ENCODE data around the gene LYPD1.

Gene LYPD1

DNA sequence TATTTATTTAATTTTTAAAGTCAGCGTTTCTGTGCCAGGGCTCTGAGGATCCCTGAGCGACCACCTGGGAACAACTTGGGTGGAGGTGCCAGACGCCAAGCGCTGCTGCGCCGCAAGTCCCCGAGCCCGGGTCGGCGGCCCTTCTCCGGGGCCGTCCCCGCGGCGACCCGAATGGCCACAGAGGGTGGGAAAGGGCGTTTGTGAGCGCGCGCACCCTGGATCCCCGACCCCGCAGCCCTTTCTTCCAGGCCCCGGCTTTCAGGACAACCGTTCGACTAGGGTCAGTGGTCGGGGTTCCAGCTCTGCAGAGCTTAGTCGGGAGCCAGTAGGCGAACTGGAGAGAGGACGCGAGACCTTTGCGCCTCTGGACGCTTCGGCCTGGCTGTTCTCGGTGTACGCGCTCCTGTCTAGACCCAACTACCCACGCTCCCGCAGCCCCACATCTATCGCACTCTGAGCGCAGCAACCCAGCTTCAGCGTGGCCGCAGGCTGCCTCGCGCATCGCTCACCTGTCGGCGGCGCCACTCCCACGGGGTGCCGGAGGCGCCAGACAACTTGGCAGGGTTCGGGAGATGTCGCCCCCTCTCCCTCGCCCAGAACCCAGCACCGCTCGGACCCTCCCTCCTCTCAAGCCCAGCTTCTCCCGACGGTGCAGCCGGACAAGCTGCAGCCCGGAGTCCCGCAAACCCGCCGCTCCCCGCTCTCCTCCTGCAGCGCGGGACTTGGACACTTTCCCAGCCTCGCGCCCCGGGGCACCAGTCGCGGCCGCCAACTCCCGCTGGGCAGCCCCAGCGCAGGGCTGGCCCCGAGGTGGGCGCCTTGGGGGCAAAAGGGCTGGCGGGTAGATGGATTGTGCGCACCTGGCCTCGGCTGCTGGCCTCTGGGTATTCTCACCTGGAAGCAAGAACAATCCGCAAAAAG, 758 bp downstream of the LYPD1 start (continued):
- peak; percentile 86 for TF ChIP-seq ZNF423 (tag by site-specific recombination; IDR thresholded peaks at IDR 0.05)
- no peak for TF ChIP-seq FEZF1 (tag by site-specific recombination; IDR thresholded peaks at IDR 0.05)
- TF ChIP-seq, protein P1, sequence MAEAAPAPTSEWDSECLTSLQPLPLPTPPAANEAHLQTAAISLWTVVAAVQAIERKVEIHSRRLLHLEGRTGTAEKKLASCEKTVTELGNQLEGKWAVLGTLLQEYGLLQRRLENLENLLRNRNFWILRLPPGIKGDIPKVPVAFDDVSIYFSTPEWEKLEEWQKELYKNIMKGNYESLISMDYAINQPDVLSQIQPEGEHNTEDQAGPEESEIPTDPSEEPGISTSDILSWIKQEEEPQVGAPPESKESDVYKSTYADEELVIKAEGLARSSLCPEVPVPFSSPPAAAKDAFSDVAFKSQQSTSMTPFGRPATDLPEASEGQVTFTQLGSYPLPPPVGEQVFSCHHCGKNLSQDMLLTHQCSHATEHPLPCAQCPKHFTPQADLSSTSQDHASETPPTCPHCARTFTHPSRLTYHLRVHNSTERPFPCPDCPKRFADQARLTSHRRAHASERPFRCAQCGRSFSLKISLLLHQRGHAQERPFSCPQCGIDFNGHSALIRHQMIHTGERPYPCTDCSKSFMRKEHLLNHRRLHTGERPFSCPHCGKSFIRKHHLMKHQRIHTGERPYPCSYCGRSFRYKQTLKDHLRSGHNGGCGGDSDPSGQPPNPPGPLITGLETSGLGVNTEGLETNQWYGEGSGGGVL (tag by site-specific recombination; IDR thresholded peaks at IDR 0.05) = peak; percentile 77
- no peak for TF ChIP-seq ZNF426 (tag by site-specific recombination; IDR thresholded peaks at IDR 0.05)
- TF ChIP-seq ZFHX2 (tag by site-specific recombination; conservative IDR thresholded peaks at IDR 0.05) = peak; percentile 57; the same call in 1 of the 2 replicates
- TF ChIP-seq HOXC10 (CRISPR knock-in tag; IDR thresholded peaks at IDR 0.05) = no peak
- peak; percentile 57; the same call in 1 of the 2 replicates for TF ChIP-seq ZBTB20 (tag by site-specific recombination; IDR thresholded peaks at IDR 0.05)
- TF ChIP-seq ZNF214 (tag by site-specific recombination; IDR thresholded peaks at IDR 0.05; ENCODE audit: borderline replicate concordance) = no peak
- peak; percentile 36; the same call in 1 of the 2 replicates for TF ChIP-seq ZNF501 (tag by site-specific recombination; IDR thresholded peaks at IDR 0.05)
- TF ChIP-seq ZFP69B (tag by site-specific recombination; IDR thresholded peaks at IDR 0.05) = no peak
- TF ChIP-seq ZNF514 (tag by site-specific recombination; IDR thresholded peaks at IDR 0.05) = no peak
- peak; percentile 59 for TF ChIP-seq GLIS2 (tag by site-specific recombination; IDR thresholded peaks at IDR 0.05)
- TF ChIP-seq, protein P2, sequence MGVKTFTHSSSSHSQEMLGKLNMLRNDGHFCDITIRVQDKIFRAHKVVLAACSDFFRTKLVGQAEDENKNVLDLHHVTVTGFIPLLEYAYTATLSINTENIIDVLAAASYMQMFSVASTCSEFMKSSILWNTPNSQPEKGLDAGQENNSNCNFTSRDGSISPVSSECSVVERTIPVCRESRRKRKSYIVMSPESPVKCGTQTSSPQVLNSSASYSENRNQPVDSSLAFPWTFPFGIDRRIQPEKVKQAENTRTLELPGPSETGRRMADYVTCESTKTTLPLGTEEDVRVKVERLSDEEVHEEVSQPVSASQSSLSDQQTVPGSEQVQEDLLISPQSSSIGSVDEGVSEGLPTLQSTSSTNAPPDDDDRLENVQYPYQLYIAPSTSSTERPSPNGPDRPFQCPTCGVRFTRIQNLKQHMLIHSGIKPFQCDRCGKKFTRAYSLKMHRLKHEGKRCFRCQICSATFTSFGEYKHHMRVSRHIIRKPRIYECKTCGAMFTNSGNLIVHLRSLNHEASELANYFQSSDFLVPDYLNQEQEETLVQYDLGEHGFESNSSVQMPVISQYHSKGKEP (tag by site-specific recombination; IDR thresholded peaks at IDR 0.05) = no peak
- TF ChIP-seq SALL2 (tag by site-specific recombination; IDR thresholded peaks at IDR 0.05; ENCODE audit: borderline replicate concordance) = no peak
- peak; percentile 8; the same call in 1 of the 2 replicates for TF ChIP-seq SP7 (tag by site-specific recombination; IDR thresholded peaks at IDR 0.05)
- TF ChIP-seq, protein P3, sequence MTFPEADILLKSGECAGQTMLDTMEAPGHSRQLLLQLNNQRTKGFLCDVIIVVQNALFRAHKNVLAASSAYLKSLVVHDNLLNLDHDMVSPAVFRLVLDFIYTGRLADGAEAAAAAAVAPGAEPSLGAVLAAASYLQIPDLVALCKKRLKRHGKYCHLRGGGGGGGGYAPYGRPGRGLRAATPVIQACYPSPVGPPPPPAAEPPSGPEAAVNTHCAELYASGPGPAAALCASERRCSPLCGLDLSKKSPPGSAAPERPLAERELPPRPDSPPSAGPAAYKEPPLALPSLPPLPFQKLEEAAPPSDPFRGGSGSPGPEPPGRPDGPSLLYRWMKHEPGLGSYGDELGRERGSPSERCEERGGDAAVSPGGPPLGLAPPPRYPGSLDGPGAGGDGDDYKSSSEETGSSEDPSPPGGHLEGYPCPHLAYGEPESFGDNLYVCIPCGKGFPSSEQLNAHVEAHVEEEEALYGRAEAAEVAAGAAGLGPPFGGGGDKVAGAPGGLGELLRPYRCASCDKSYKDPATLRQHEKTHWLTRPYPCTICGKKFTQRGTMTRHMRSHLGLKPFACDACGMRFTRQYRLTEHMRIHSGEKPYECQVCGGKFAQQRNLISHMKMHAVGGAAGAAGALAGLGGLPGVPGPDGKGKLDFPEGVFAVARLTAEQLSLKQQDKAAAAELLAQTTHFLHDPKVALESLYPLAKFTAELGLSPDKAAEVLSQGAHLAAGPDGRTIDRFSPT (tag by site-specific recombination; IDR thresholded peaks at IDR 0.05) = peak; percentile 68; the same call in 1 of the 2 replicates
- TF ChIP-seq ZIC2 (tag by site-specific recombination; IDR thresholded peaks at IDR 0.05) = peak; percentile 81
- TF ChIP-seq, protein P4, sequence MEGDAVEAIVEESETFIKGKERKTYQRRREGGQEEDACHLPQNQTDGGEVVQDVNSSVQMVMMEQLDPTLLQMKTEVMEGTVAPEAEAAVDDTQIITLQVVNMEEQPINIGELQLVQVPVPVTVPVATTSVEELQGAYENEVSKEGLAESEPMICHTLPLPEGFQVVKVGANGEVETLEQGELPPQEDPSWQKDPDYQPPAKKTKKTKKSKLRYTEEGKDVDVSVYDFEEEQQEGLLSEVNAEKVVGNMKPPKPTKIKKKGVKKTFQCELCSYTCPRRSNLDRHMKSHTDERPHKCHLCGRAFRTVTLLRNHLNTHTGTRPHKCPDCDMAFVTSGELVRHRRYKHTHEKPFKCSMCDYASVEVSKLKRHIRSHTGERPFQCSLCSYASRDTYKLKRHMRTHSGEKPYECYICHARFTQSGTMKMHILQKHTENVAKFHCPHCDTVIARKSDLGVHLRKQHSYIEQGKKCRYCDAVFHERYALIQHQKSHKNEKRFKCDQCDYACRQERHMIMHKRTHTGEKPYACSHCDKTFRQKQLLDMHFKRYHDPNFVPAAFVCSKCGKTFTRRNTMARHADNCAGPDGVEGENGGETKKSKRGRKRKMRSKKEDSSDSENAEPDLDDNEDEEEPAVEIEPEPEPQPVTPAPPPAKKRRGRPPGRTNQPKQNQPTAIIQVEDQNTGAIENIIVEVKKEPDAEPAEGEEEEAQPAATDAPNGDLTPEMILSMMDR (tag by site-specific recombination; IDR thresholded peaks at IDR 0.05) = peak; percentile 97
- TF ChIP-seq ZNF174 (tag by site-specific recombination; IDR thresholded peaks at IDR 0.05) = no peak
- no peak for TF ChIP-seq ZSCAN23 (tag by site-specific recombination; IDR thresholded peaks at IDR 0.05)
- TF ChIP-seq, protein P5, sequence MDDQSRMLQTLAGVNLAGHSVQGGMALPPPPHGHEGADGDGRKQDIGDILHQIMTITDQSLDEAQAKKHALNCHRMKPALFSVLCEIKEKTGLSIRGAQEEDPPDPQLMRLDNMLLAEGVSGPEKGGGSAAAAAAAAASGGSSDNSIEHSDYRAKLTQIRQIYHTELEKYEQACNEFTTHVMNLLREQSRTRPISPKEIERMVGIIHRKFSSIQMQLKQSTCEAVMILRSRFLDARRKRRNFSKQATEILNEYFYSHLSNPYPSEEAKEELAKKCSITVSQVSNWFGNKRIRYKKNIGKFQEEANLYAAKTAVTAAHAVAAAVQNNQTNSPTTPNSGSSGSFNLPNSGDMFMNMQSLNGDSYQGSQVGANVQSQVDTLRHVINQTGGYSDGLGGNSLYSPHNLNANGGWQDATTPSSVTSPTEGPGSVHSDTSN (CRISPR knock-in tag; IDR thresholded peaks at IDR 0.05) = 0 out of 2 replicates have a peak, but pooled peaks have one; percentile 8
- TF ChIP-seq, protein P6, sequence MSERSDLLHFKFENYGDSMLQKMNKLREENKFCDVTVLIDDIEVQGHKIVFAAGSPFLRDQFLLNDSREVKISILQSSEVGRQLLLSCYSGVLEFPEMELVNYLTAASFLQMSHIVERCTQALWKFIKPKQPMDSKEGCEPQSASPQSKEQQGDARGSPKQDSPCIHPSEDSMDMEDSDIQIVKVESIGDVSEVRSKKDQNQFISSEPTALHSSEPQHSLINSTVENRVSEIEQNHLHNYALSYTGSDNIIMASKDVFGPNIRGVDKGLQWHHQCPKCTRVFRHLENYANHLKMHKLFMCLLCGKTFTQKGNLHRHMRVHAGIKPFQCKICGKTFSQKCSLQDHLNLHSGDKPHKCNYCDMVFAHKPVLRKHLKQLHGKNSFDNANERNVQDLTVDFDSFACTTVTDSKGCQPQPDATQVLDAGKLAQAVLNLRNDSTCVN (tag by site-specific recombination; optimal IDR thresholded peaks at IDR 0.05) = peak; percentile 74
- TF ChIP-seq, protein P7, sequence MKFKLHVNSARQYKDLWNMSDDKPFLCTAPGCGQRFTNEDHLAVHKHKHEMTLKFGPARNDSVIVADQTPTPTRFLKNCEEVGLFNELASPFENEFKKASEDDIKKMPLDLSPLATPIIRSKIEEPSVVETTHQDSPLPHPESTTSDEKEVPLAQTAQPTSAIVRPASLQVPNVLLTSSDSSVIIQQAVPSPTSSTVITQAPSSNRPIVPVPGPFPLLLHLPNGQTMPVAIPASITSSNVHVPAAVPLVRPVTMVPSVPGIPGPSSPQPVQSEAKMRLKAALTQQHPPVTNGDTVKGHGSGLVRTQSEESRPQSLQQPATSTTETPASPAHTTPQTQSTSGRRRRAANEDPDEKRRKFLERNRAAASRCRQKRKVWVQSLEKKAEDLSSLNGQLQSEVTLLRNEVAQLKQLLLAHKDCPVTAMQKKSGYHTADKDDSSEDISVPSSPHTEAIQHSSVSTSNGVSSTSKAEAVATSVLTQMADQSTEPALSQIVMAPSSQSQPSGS (tag by site-specific recombination; IDR thresholded peaks at IDR 0.05; ENCODE audit: low read depth) = no peak
- TF ChIP-seq, protein P8, sequence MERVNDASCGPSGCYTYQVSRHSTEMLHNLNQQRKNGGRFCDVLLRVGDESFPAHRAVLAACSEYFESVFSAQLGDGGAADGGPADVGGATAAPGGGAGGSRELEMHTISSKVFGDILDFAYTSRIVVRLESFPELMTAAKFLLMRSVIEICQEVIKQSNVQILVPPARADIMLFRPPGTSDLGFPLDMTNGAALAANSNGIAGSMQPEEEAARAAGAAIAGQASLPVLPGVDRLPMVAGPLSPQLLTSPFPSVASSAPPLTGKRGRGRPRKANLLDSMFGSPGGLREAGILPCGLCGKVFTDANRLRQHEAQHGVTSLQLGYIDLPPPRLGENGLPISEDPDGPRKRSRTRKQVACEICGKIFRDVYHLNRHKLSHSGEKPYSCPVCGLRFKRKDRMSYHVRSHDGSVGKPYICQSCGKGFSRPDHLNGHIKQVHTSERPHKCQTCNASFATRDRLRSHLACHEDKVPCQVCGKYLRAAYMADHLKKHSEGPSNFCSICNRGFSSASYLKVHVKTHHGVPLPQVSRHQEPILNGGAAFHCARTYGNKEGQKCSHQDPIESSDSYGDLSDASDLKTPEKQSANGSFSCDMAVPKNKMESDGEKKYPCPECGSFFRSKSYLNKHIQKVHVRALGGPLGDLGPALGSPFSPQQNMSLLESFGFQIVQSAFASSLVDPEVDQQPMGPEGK (tag by site-specific recombination; IDR thresholded peaks at IDR 0.05) = peak; percentile 39
